Suprapubic skin (tissue), 4 donors: Measurements from ENCODE around the gene PIAS1.

ENCODE experiments used
- CTCF ChIP-seq, 2 donors: fragments of 200-600 bp in 1 of 2; fragments of 450-650 bp in 1 of 2; sonication (generic) in 1 of 2; IDR thresholded peaks; one replicate each; pipeline ENCODE4 v1.5.1; 2016 to 2019; ENCODE audit warnings: antibody characterized with exemption in 2 of 2, mild to moderate bottlenecking in 1 of 2, moderate library complexity in 1 of 2
- EP300 ChIP-seq: sonication (generic); formaldehyde crosslinking; IDR thresholded peaks from one replicate; pipeline ENCODE4 v1.6.1; 2017; ENCODE audit warnings: antibody characterized with exemption
- POLR2AphosphoS5 ChIP-seq, 3 donors: sonication (generic); formaldehyde crosslinking; IDR thresholded peaks; one replicate each; pipeline ENCODE4 v1.6.1; 2017; ENCODE audit warnings: antibody characterized with exemption in 3 of 3

DNA sequence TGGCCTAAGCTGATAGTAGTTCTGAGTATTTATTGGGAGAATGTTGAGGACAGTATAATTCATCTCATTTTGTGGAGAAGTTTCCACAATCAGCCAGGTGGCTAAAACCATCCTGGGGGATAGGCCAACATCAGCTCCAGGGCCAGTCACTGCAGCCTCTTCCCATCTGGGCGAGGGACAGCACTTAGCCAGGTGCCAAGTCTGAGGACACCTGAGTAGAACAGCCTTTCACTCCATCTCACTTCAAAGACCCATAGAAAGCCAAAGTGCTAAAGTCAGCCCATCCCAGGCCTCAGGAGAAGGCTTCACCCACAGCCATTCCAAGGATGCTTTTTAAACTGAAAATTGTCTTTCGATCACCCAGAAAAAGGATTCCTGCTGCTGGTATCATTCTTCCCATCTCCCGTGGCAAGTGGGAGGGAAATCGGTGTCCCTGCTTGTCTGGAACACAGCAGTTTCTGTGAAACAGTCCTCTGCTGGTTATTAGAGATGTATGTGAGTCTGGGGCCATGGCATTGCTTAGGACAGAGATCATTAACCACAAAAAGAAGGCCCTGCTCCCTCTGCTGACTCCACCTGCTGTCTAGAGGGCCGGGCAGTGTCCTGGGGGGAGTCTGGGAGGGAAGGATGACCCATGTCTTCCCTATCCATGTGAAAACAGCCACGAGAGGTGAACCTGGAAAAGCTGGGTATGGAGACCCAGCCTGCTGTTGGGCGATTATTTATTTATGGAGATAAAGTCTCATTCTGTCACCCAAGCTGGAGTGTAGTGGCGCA lies 141.4 kb downstream of the PIAS1 start:
- TF ChIP-seq CTCF (IDR thresholded peaks at IDR 0.05) (no peak), POLR2AphosphoS5 (IDR thresholded peaks at IDR 0.05) (no peak), EP300 (no peak)
